HepG2 (cell line): ENCODE data around the gene SSTR5.

Experiments used
- HMG20B ChIP-seq: conservative IDR thresholded peaks from 2 replicates; pipeline ENCODE4 v1.6.1; 2016; ENCODE audit warnings: missing genetic modification reagents, missing compliant biosample characterization
- TF ChIP-seq, protein P1 (sequence below): sonication (generic); formaldehyde crosslinking; IDR thresholded peaks from 2 replicates; pipeline ENCODE4 v1.4.0; 2020; ENCODE audit warnings: missing genetic modification reagents

DNA sequence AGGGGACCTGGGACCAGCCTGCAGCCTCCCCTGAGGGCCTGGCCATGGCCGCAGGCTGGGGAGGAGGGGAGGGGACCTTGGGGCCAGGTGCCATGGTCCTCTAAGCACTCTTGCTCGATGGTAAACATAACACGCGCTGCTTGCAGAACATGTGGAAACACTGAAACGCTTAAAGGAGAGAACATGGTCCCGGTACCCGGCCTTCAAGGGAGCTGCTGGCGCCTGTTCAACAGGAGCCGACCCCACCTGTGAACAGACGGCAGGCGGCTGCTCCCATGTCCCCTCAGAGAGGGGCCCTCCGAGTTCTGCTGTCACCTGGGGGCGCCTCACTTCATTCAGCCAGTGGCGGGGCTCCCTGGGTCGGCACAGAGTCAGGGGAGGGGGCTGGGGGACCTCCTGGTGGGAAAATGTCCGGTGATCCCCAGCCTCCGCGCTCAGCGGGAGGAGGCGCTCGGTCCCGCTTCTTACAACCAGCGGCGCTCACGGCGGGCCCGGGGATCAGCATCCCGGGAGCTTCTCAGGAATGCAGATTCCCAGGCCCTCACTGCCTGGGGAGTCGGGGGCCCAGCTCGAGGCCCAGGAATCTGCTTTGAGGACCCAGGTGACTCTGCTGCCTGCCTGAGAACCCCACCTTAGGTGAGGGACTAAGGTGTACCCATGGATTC lies 854 bp upstream of the SSTR5 start:
- TF ChIP-seq HMG20B = no peak
- TF ChIP-seq, protein P1, sequence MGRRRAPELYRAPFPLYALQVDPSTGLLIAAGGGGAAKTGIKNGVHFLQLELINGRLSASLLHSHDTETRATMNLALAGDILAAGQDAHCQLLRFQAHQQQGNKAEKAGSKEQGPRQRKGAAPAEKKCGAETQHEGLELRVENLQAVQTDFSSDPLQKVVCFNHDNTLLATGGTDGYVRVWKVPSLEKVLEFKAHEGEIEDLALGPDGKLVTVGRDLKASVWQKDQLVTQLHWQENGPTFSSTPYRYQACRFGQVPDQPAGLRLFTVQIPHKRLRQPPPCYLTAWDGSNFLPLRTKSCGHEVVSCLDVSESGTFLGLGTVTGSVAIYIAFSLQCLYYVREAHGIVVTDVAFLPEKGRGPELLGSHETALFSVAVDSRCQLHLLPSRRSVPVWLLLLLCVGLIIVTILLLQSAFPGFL = no peak
